DND-41 (cell line): Measurements from ENCODE around the gene EYS.

Experiments used
- EZH2 ChIP-seq: IDR thresholded peaks from 3 replicates; pipeline ENCODE4 v1.6.1; 2012; ENCODE audit warnings: borderline replicate concordance, low read depth, mild to moderate bottlenecking, moderate library complexity, low read length, inconsistent platforms; ENCODE audit not compliant: severe bottlenecking
- TF ChIP-seq, protein P1 (sequence below): IDR thresholded peaks from 2 replicates; pipeline ENCODE4 v1.5.1; 2012; ENCODE audit warnings: borderline replicate concordance, low read length, moderate library complexity, mild to moderate bottlenecking; ENCODE audit not compliant: poor library complexity, severe bottlenecking; ENCODE audit errors: extremely low read depth

GRCh38 chr6:63773200-63773599 lies 1933.8 kb downstream of the EYS start:
- TF ChIP-seq, protein P1, sequence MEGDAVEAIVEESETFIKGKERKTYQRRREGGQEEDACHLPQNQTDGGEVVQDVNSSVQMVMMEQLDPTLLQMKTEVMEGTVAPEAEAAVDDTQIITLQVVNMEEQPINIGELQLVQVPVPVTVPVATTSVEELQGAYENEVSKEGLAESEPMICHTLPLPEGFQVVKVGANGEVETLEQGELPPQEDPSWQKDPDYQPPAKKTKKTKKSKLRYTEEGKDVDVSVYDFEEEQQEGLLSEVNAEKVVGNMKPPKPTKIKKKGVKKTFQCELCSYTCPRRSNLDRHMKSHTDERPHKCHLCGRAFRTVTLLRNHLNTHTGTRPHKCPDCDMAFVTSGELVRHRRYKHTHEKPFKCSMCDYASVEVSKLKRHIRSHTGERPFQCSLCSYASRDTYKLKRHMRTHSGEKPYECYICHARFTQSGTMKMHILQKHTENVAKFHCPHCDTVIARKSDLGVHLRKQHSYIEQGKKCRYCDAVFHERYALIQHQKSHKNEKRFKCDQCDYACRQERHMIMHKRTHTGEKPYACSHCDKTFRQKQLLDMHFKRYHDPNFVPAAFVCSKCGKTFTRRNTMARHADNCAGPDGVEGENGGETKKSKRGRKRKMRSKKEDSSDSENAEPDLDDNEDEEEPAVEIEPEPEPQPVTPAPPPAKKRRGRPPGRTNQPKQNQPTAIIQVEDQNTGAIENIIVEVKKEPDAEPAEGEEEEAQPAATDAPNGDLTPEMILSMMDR: no peak
- no peak for TF ChIP-seq EZH2
